ENCODE data around the gene ID4.

DNA sequence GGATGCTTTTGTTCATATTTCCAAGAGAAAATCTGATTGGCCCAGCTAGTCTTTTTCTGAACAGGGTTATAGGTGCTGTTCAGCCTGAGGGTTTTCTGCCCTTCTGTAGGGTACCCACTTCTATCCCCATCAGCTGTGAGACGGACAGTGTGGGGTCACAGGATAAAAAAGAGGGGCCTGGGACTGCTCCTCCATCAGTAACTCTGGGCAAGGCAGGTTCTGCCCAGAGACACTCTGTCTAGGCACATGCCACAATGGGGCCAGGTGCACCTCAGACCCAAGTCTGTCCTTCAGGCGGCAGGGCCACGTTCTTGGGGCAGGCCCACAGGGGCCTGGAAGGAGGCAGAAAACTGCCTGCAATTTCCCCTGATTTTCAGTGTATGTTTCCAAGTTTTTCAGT lies 20.0 kb downstream of the ID4 start:
- TF ChIP-seq, protein P1, sequence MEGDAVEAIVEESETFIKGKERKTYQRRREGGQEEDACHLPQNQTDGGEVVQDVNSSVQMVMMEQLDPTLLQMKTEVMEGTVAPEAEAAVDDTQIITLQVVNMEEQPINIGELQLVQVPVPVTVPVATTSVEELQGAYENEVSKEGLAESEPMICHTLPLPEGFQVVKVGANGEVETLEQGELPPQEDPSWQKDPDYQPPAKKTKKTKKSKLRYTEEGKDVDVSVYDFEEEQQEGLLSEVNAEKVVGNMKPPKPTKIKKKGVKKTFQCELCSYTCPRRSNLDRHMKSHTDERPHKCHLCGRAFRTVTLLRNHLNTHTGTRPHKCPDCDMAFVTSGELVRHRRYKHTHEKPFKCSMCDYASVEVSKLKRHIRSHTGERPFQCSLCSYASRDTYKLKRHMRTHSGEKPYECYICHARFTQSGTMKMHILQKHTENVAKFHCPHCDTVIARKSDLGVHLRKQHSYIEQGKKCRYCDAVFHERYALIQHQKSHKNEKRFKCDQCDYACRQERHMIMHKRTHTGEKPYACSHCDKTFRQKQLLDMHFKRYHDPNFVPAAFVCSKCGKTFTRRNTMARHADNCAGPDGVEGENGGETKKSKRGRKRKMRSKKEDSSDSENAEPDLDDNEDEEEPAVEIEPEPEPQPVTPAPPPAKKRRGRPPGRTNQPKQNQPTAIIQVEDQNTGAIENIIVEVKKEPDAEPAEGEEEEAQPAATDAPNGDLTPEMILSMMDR (IDR thresholded peaks at IDR 0.05) = no peak
- TF ChIP-seq POLR2A (IDR thresholded peaks at IDR 0.05) = no peak
